Activated T-helper 2 cell treated with anti-CD3 and anti-CD28 coated beads, Interferon-gamma antibody, Interleukin-2, Interleukin-4, amounts not matched to agents 10 μg/mL and 5 μg/mL and 100 μg/mL, durations not matched to agents 14 hours and 24 hours and 36 hours (primary cell): Measurements from ENCODE around the gene PHLPP2. TPM values are rescaled to one million over a fixed set of nuclear protein-coding genes. Genes with fewer than 3 reads are reported as not detected.

Experiments used
- DNase-seq: peaks from one replicate; pipeline ENCODE4 v3.0.0; 2021; ENCODE audit warnings: low spot score
- H3K27ac Mint-ChIP-seq: one replicate; pipeline ENCODE4 v1.8.0; 2021; ENCODE audit warnings: mixed read lengths
- H3K27me3 Mint-ChIP-seq: one replicate; pipeline ENCODE4 v1.8.0; 2021; ENCODE audit warnings: low read depth, mixed read lengths
- H3K36me3 Mint-ChIP-seq: one replicate; pipeline ENCODE4 v1.8.0; 2021; ENCODE audit warnings: low read depth, mixed read lengths
- H3K4me1 Mint-ChIP-seq: one replicate; pipeline ENCODE4 v1.8.0; 2021; ENCODE audit warnings: low read depth, mixed read lengths
- H3K4me3 Mint-ChIP-seq: one replicate; pipeline ENCODE4 v1.8.0; 2021; ENCODE audit warnings: low read depth, mild to moderate bottlenecking, moderate library complexity, mixed read lengths
- H3K9me3 Mint-ChIP-seq: one replicate; pipeline ENCODE4 v1.8.0; 2021; ENCODE audit warnings: mixed read lengths
- intact Hi-C: fragments of 100-400 bp; cut with micrococcal nuclease; formaldehyde crosslinking; loops from one replicate; pipeline ENCODE4 v1.15.1; 2023
- total RNA-seq: library from RNA; stranded (reverse); gene quantifications from 2 replicates; pipeline ENCODE4 v1.2.3, GENCODE V29; 2022

Gene PHLPP2
- total RNA-seq, 1 donor from 2014 or later: 16.1 TPM

DNA sequence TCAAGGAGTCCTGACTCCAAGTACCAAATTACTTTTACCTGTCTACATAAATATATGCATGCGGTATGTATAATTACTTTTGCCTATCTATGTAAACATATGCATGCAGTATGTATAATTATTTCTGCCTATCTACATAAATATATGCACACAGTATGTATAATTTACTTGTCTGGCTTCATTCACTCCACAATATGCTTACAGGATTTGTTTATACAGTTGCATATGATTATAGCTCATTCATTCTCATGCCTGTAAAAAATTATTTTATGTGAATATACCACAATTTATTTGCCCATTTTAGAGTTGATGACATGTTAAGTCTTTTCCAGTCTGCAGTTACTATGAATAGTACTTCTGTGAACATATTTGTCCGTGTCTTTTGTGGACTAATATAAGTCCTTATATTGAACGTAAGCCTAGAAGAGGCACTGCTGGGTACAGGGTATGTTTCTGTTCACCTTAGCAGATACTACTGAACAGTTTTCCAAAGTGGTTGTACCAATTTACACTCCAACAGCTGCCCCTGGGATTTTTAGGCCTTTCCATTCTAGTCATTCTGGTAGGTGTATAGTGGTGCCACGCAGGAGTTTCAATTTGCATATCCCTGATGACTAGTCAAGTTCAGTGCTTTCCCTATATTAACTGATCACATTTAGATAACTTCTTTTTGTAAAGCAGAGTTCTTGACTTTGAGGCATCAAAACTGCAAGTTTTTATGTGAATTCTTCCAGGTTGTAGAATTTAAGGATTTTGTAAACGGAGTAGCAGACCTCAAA lies 51.5 kb downstream of the PHLPP2 start:
- Mint-ChIP-seq H3K9me3 (no peaks in the 10 kb centered on the region), H3K27me3 (no peaks in the 10 kb centered on the region), H3K4me3 (no peak overlapping the region), H3K36me3 (peaks cover 55% of the 10 kb centered on the region), H3K27ac (no peak overlapping the region), H3K4me1 (peaks cover 2% of the 10 kb centered on the region)
- intact Hi-C loops: no loop called here
- no peak for DNase-seq

DNA sequence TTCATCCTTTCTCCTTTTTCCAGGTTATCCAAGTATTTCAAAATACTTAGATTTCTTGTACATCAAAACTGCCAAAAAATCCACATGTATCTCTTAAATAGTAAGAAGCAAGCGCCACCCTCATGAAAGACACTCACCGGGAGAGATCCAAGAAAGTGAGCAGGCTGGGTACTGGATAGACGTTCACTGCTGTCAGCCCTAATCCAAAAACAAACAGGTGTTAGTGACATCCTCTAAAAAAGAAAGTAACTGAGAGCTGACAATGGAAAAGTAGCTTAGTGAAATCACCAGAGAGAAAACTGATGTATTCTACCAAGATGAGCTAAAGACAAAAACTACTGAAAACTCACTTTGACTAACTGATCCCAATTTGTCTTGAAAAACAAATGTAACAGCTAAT lies 52.4 kb downstream of the PHLPP2 start:
- Mint-ChIP-seq H3K4me1 (peaks cover 2% of the 10 kb centered on the region), H3K9me3 (no peaks in the 10 kb centered on the region), H3K27ac (no peak overlapping the region), H3K4me3 (no peak overlapping the region), H3K36me3 (peaks cover 54% of the 10 kb centered on the region), H3K27me3 (no peaks in the 10 kb centered on the region)
- no peak for DNase-seq
- intact Hi-C loops: no loop called here

- Mint-ChIP-seq H3K9me3 (no peaks in the 10 kb centered on the region), H3K4me1 (peaks cover 2% of the 10 kb centered on the region), H3K4me3 (no peak overlapping the region), H3K36me3 (peaks cover 54% of the 10 kb centered on the region), H3K27ac (no peak overlapping the region), H3K27me3 (no peaks in the 10 kb centered on the region)
- intact Hi-C loops: no loop called here
- no peak for DNase-seq
These were observed 53.3 kb downstream of the PHLPP2 start for GRCh38 chr16:71671165-71671564.

DNA sequence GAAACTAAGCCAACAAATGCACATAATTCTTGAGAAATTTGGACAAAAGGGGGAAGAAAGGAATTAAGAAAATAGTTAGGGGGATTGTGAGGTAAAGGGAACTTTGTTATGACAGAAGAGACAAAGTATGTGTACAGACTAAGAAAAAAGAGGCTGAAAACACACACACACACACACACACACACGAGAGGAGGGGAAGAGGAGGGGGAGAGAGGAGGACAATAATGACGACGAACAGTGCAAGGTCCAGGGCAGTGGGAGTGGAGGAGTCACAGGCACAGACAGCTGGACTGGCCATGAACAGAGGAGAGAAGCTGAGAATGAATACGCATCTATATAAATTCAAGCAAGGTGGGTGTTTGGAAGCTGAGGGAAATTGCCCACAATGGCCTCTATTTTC lies 54.0 kb downstream of the PHLPP2 start:
- intact Hi-C loops: no loop called here

GRCh38 chr16:71669926-71670536 lies 54.5 kb downstream of the PHLPP2 start:
- H3K36me3 Mint-ChIP-seq: peaks cover 48% of the 10 kb centered on the region
- H3K4me1 Mint-ChIP-seq: peaks cover 2% of the 10 kb centered on the region
- no peaks in the 10 kb centered on the region for H3K27me3 Mint-ChIP-seq
- no peak overlapping the region for H3K4me3 Mint-ChIP-seq
- intact Hi-C loops: no loop called here
- no peak overlapping the region for H3K27ac Mint-ChIP-seq
- no peak for DNase-seq
- no peaks in the 10 kb centered on the region for H3K9me3 Mint-ChIP-seq

More for the DNA sequence above, 54.0 kb downstream of the PHLPP2 start:
- Mint-ChIP-seq H3K27ac (no peak overlapping the region), H3K27me3 (no peaks in the 10 kb centered on the region), H3K9me3 (no peaks in the 10 kb centered on the region), H3K4me3 (no peak overlapping the region), H3K4me1 (peaks cover 2% of the 10 kb centered on the region), H3K36me3 (peaks cover 51% of the 10 kb centered on the region)
- DNase-seq: no peak

DNA sequence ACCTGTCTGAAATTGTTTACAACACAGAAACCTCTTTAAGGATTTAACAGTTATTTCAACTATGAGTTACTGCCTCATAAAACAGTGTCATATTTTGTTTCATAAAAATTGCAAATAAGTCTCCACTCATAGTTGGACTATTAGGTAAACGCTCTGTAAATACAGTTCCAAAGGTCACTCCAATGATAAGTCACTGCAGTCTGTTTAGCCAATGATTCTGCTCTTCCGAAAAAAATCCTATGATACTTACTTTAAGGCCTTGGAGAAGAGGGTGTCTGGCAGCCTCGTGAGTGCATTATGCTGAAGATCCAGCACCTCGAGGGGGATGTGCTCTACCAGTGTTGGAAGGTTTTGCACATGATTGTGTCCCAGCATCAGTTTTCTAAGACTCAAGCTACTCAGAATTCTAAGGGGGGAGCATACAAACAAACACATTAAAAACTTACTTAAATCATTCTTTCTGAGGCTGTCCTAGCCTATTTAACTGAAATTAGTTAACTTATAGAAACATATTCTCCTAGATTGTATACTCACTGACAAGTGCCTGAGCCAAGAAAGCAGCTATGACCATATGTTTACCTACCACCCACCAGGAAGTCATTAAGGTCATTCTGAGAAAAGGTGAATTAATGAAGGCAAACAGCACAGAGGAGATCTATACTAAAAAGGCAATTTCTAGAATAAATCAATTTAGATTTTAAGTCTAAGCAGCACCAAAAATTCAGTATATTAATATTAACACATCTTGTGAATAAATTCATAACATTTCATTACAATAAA lies 57.4 kb downstream of the PHLPP2 start:
- Mint-ChIP-seq H3K4me3 (no peak overlapping the region), H3K27me3 (no peaks in the 10 kb centered on the region), H3K4me1 (no peaks in the 10 kb centered on the region), H3K27ac (no peak overlapping the region), H3K36me3 (peaks cover 38% of the 10 kb centered on the region), H3K9me3 (no peaks in the 10 kb centered on the region)
- intact Hi-C loops: no loop called here
- DNase-seq: no peak

DNA sequence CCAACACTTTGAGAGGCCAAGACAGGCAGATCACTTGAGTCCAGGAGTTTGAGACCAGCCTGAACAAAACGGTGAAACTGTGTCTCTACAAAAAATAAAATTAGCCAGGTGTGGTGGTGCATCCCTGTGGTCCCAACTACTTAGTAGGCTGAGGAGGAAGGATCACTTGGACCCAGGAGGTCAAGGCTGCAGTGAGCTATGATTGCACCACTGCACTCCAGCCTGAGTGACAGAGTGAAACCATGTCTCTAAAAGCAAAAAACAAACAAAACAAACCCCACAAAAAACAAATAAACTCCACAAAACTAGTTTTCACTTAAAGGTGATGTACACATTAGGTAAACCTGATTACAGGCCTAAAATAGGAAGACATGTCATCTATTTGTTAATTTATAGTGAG lies 58.2 kb downstream of the PHLPP2 start:
- intact Hi-C loops: no loop called here
- H3K27me3 Mint-ChIP-seq: no peaks in the 10 kb centered on the region
- H3K36me3 Mint-ChIP-seq: peaks cover 35% of the 10 kb centered on the region
- H3K27ac Mint-ChIP-seq: no peak overlapping the region
- no peaks in the 10 kb centered on the region for H3K9me3 Mint-ChIP-seq
- no peaks in the 10 kb centered on the region for H3K4me1 Mint-ChIP-seq
- DNase-seq: no peak
- H3K4me3 Mint-ChIP-seq: no peak overlapping the region

- Mint-ChIP-seq H3K9me3 (no peaks in the 10 kb centered on the region), H3K4me1 (no peaks in the 10 kb centered on the region), H3K4me3 (no peak overlapping the region), H3K27me3 (no peaks in the 10 kb centered on the region), H3K27ac (no peak overlapping the region), H3K36me3 (peaks cover 27% of the 10 kb centered on the region)
- no peak for DNase-seq
- intact Hi-C loops: no loop called here
These were observed 65.0 kb downstream of the PHLPP2 start for GRCh38 chr16:71659471-71659870.

DNA sequence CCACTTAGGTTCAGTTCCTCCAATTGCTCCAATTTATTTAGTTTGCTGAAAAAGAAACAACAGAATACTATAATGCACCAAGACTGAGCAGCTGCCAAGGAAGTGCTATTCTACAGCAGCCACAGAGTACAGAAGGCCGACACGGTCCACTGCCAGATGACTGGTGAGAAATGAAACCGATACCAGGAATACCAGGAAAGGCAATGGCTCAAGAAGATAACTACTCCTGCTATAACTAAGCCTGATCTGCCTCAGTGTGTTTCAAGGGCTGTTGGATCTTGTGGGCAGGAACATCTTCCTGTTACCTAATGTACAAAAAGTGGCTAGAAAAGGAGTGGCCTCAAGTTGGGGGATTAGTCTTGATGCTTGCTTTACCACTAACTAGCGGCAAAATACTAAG lies 65.7 kb downstream of the PHLPP2 start:
- Mint-ChIP-seq H3K27ac (no peak overlapping the region), H3K27me3 (no peaks in the 10 kb centered on the region), H3K36me3 (peaks cover 22% of the 10 kb centered on the region), H3K9me3 (no peaks in the 10 kb centered on the region), H3K4me1 (no peaks in the 10 kb centered on the region), H3K4me3 (no peak overlapping the region)
- no peak for DNase-seq
- intact Hi-C loops: no loop called here

DNA sequence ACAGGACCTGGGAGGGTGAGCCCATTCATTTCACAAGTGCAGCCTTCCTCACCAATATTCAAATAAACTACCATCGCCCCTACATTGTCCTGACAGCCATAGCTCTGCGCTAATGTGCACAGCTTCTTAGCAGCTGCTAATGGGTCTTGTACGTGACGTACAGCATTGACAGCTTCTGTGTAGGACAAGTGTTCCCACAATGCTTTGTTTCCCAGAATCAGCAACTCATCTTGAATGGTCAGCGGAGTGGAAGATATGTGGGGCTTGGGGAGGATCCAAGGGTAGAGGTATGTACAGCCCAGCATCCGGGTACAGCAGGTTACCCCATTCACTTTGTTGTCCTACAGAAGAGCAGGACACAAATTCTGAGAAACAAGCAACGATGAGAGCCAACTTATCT lies 74.8 kb downstream of the PHLPP2 start:
- no peaks in the 10 kb centered on the region for H3K9me3 Mint-ChIP-seq
- no peaks in the 10 kb centered on the region for H3K27me3 Mint-ChIP-seq
- intact Hi-C loops: no loop called here
- H3K4me3 Mint-ChIP-seq: no peak overlapping the region
- no peaks in the 10 kb centered on the region for H3K4me1 Mint-ChIP-seq
- peaks cover 15% of the 10 kb centered on the region for H3K36me3 Mint-ChIP-seq
- H3K27ac Mint-ChIP-seq: no peak overlapping the region
- DNase-seq: no peak

DNA sequence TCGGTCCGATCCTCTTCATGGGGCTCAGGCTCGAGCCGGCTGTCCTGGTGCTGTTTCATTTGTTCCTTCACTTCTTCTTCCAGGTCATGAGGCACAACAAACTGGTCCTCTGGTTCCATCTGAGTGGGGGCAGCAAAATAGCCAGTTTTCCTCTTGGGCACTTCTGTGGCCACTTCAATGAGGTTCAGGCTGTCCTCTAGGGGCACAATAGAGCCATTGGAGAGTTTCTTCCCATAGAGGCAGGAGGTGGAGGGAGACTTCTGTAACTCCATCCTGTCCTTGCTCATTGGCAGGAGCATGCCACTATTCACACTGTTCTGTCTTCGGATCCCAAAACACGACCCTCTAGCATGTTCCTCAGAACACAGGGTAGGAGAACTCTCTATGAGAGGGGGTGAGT lies 75.6 kb downstream of the PHLPP2 start:
- H3K9me3 Mint-ChIP-seq: no peaks in the 10 kb centered on the region
- H3K4me3 Mint-ChIP-seq: no peak overlapping the region
- H3K36me3 Mint-ChIP-seq: peaks cover 15% of the 10 kb centered on the region
- no peaks in the 10 kb centered on the region for H3K27me3 Mint-ChIP-seq
- no peaks in the 10 kb centered on the region for H3K4me1 Mint-ChIP-seq
- H3K27ac Mint-ChIP-seq: no peak overlapping the region
- intact Hi-C loops: no loop called here
- DNase-seq: no peak

- Mint-ChIP-seq H3K27ac (no peak overlapping the region), H3K27me3 (no peaks in the 10 kb centered on the region)
These were observed 76.3 kb downstream of the PHLPP2 start for GRCh38 chr16:71648162-71648561.

DNA sequence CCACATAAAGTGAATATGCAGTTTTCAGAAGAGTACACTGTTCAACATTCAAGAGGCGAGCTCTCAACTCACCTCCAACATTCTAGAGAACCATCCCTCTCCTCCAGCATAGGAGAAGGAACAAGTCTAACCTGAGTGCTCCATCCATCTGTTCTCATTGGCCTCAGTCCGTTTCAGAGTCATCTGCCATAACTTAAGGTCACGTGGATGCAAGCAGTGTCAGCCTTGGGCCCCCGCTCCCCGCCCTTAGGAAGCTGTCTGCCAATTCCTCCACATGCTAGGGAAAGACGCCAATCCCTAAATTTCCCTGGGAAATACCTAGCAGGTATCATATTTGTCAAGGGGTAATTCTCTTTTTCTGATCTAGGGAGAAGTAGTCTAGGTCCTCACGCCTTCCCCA lies 77.1 kb downstream of the PHLPP2 start:
- DNase-seq: no peak
- Mint-ChIP-seq H3K9me3 (no peaks in the 10 kb centered on the region), H3K27me3 (no peaks in the 10 kb centered on the region), H3K4me3 (no peak overlapping the region), H3K4me1 (no peaks in the 10 kb centered on the region), H3K27ac (no peak overlapping the region), H3K36me3 (peaks cover 11% of the 10 kb centered on the region)
- intact Hi-C loops: no loop called here

More at GRCh38 chr16:71648162-71648561, 76.3 kb downstream of the PHLPP2 start:
- Mint-ChIP-seq H3K4me1 (no peaks in the 10 kb centered on the region), H3K4me3 (no peak overlapping the region), H3K36me3 (peaks cover 15% of the 10 kb centered on the region), H3K9me3 (no peaks in the 10 kb centered on the region)
- intact Hi-C loops: no loop called here
- DNase-seq: no peak
